GM20431 (cell line): ENCODE data around the gene TEDDM1.
"Not testable (repeated sequence)": the region's sequence is repeated elsewhere in the genome, so short reads cannot be mapped to it uniquely, and the experiment has no call there.

Experiments
- in situ Hi-C: fragments of 300-500 bp; cut with MseI, MboI; formaldehyde crosslinking; loops from one replicate; pipeline ENCODE4 v1.15.0; 2020; ENCODE audit warnings: low sequenced_read_pairs; ENCODE audit not compliant: unreplicated experiment

The TEDDM1 gene

GRCh38 chr1:182383934-182384333, 16.5 kb downstream of the TEDDM1 start:
- in situ Hi-C loops = no loop called here

- in situ Hi-C loops = no loop called here
These were observed 17.3 kb downstream of the TEDDM1 start for GRCh38 chr1:182383037-182383661.

- in situ Hi-C loops = no loop called here
These were observed 18.3 kb downstream of the TEDDM1 start for GRCh38 chr1:182381962-182382819.

DNA sequence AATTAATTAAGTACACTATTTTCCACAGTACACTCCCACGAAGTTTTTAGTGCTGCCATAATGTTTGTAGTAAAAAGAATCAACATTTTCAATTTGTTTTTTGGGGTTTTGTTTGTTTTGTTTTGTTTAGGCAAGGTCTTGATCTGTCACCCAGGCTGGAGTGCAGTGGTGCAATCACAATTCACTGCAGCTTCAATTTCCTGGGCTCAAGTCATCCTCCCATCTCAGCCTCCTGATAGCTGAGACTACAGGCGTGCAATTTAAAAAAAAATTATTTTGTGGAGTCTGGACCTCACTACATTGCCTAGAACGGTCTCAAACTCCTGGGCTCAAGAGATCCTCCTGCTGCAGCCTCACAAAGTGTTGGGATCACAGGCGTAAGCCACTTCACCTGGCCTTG, 20.3 kb downstream of the TEDDM1 start:
- in situ Hi-C loops = no loop called here

- in situ Hi-C loops = not testable (repeated sequence)
These were observed 20.7 kb downstream of the TEDDM1 start for GRCh38 chr1:182379781-182380180.

- in situ Hi-C loops = no loop called here
These were observed 23.4 kb downstream of the TEDDM1 start for GRCh38 chr1:182376936-182377574.

GRCh38 chr1:182374101-182374834, 26.2 kb downstream of the TEDDM1 start:
- in situ Hi-C loops = no loop called here

DNA sequence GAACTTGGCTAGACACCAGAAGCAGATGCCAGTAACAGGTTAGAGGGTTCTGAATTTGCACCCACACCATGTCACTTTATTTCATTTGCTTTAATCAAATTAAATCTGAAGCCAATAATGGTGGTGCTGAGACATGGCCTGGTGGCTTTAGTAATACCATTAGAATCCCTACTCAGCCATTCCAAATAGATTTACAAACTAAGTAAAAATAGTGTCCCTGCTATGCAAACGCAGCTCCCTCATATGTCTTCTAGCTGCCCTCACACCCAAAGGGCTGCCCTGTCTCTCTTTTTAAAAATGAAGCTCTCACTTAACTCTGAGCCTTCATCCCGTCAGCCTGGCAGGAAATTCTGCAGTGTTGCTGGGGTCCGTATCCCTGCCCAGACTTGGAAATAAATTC, 29.9 kb downstream of the TEDDM1 start:
- in situ Hi-C loops = no loop called here

- in situ Hi-C loops = no loop called here
These were observed 31.6 kb downstream of the TEDDM1 start for GRCh38 chr1:182368903-182369302.

GRCh38 chr1:182368358-182368757, 32.1 kb downstream of the TEDDM1 start:
- in situ Hi-C loops = no loop called here

DNA sequence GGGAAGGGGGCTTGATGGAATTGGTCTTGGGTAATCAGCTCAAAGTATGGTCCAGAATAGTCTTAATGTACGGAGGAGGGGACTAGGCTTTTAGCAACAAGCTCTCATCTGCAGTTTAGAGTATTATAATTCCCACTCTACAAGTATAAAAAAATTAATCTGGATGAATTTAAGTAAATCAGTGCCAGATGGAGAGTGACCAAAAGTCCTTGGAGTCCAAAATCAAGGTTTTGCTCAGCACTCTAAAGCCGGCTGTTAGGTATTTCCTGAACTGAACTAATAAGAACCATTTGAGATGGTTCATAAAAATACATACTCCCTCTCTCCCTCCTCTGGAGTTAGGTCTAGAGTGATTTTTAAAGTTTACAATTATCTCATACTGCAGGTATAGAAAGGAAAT, 32.5 kb downstream of the TEDDM1 start:
- in situ Hi-C loops = no loop called here

DNA sequence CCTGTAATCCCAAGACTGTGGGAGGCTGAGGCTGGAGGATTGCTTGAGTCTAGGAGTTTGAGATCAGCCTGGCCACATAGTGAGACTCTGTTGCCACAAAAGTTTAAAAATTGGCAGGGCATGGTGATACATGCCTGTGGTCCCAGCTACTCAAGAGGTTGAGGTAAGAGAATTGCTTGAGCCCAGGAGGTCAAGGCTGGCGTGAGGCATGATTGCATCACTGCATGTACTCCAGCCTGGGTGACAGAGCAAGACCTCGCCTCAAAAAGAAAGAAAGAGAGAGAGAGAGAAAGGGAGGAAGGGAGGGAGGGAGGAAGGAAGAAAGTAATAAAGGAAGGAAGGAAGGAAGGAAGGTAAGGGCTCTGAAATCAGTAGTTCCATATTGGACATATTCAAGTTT, 33.9 kb downstream of the TEDDM1 start:
- in situ Hi-C loops = no loop called here

GRCh38 chr1:182359645-182360044, 40.8 kb downstream of the TEDDM1 start:
- in situ Hi-C loops = no loop called here

- in situ Hi-C loops = no loop called here
These were observed 42.6 kb downstream of the TEDDM1 start for GRCh38 chr1:182357913-182358312.

- in situ Hi-C loops = no loop called here
These were observed 43.3 kb downstream of the TEDDM1 start for GRCh38 chr1:182357171-182357570.

DNA sequence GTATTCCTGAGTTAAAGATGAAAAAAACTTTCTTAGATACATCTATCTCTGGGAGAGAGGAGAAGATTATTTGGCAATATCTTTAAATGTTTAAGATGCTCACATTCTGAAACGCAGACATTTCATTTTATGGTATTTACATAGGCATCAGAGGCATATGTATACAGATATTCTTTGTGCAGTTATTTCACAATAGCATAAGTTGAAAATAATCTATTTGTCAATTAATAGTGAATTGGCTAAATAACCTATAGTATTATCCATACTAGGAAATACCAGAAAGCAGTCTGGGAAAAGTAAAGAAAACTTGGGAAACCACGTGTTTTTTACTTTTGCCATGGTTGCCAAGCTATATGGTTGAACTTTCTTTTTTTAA, 44.8 kb downstream of the TEDDM1 start:
- in situ Hi-C loops = no loop called here

DNA sequence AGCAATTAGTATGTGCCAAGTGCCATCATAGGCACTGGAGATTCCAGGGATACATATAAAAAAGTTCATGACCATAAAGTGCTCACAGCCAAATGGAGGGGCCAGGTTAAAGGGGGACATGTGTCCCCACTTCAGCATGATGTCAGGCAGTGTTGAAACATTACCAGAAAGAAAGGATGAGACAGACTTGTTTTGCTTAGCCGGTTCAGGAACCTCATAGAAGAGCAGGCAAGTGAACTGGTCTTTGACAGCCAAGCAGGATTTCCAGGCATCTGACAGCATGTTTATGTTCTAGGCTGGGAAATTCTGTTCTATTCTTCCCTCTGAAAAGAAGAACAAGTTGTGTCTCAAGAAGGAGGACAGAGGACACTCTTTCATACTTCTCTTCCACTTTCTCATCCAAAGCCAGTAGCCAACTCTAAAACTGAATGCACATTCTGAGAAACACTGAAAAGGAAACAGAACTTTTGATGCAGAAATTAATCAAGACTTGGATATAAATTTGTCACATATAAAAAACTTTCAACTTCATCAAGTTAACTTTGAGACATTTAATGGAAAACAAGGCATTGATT, 48.6 kb downstream of the TEDDM1 start:
- in situ Hi-C loops = no loop called here

- in situ Hi-C loops = no loop called here
These were observed 49.6 kb downstream of the TEDDM1 start for GRCh38 chr1:182350839-182351238.

DNA sequence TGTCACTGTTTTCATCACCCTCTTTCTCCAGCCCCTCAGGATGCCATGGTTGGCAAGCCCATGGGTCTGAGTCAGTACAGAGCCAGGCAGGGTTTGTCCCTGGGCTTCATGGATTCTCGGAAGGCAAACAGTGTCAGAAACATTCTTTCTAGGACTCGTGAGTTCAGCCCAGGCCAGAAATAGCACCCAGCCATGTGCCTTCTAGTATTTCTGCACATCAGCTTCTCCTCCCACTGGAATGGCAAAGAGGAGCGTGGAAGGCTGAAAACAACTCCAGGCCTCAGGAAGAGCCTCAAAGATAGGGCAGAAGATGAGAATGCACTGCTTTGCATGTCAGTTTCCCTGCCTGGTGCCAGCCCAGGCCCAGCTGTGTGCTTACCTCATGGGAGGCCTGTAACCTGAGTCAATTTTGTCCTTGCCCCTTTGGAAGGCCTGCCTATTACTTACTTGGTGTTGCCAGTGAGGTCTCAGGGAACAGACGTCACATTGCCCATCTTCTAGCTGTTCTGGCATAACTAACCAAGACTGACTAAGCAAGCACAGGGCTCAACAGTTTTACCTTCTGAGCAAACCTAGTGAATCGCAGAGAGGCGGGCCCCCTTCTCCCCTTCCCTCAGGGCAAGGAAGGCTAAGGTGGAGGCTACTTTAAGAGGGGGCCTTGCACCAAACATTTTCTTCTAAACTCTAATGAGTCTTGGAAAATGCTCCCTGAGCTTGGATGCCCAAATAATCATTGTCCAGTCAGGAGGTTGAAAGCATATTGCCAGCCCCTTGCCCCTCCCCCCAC, 51.3 kb downstream of the TEDDM1 start:
- in situ Hi-C loops = no loop called here
